Activated CD8-positive, alpha-beta T cell treated with anti-CD3 and anti-CD28 coated beads for 36 hours (primary cell): ENCODE results near the gene P2RX2. TPM values are rescaled to one million over a fixed set of nuclear protein-coding genes. Genes with fewer than 3 reads are reported as not detected.

Experiments used
- ATAC-seq: fragments of 200-7000 bp; cut with Tn5 transposase; one replicate; pipeline ENCODE4 v1.10.0; 2021; ENCODE audit warnings: mild to moderate bottlenecking, moderate library complexity
- CTCF ChIA-PET: fragments of 350-600 bp; sonication (Branson Sonifier 250); formaldehyde crosslinking; loops from one replicate; lab custom pipeline; 2021; ENCODE audit warnings: antibody characterized with exemption; lab: Charles Lee
- POLR2A ChIA-PET: fragments of 350-600 bp; sonication (Branson Sonifier 250); formaldehyde crosslinking; loops from one replicate; lab custom pipeline; 2021; ENCODE audit warnings: antibody characterized with exemption; lab: Charles Lee
- DNase-seq: peaks from one replicate; pipeline ENCODE4 v3.0.0-alpha.2; 2020
- H3K27ac Mint-ChIP-seq: one replicate; pipeline ENCODE4 v1.8.0; 2021; ENCODE audit warnings: mild to moderate bottlenecking, mixed read lengths
- H3K27me3 Mint-ChIP-seq: one replicate; pipeline ENCODE4 v1.8.0; 2021; ENCODE audit warnings: mixed read lengths
- H3K36me3 Mint-ChIP-seq: one replicate; pipeline ENCODE4 v1.8.0; 2021; ENCODE audit warnings: low read depth, mixed read lengths
- H3K4me1 Mint-ChIP-seq: one replicate; pipeline ENCODE4 v1.8.0; 2021; ENCODE audit warnings: low read depth, mixed read lengths
- H3K4me3 Mint-ChIP-seq: one replicate; pipeline ENCODE4 v1.8.0; 2021; ENCODE audit warnings: mild to moderate bottlenecking, moderate library complexity, mixed read lengths
- H3K9me3 Mint-ChIP-seq: one replicate; pipeline ENCODE4 v1.8.0; 2021; ENCODE audit warnings: mixed read lengths
- intact Hi-C: fragments of 100-400 bp; cut with micrococcal nuclease; formaldehyde crosslinking; loops from one replicate; pipeline ENCODE4 v1.10.0; 2022
- total RNA-seq, 2 experiments: library from RNA; stranded (reverse); gene quantifications; one replicate each; pipeline ENCODE4 v1.2.3, GENCODE V29; 2021
- TF ChIP-seq, protein P1 (sequence below): fragments of 200-600 bp; IDR thresholded peaks from one replicate; pipeline ENCODE4 v1.8.0; 2022; ENCODE audit warnings: antibody characterized with exemption, mild to moderate bottlenecking

P2RX2 gene
- total RNA-seq, 2 experiments from 2014 or later, result not detected

DNA sequence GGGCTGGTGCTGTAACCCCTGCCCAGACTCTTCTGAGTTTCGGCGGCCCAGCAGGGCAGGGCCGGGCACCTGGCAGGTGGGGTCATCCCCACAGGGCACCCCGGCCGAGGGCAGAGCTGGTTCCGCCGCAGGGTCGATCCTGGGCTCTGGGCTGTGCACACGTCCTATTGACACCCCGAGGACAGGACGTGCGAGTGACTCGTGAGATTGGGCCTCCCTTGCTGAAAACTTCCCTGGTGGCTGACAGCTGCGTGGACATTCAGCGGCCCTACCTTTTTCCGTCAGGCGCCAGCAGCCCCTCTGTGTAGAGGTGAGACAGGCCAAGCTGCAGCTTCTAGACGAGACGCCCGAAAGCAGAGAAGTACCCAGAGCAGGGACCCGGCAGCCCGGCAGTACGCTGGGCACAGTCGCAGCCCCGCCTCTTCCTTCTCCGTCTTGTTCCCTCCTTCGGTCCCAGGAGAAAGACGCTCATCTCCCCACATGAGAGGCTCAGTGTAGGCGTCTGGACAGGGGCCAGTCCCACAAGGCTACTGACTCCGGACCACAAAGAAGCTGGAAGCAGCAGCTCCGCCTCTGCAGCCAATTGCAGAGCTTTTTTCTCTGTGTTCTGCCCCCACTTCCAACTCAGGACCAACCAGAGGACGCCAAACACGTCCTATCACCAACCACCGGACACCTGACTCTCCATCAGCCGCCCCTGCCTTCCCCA, 8.4 kb upstream of the P2RX2 start, which contains the start of gene LRCOL1:
LRCOL1 (minus strand) TSS at position 532 of the 709 bp plus-strand sequence. CDS start 4,331 bp downstream, outside the sequence.
- Mint-ChIP-seq H3K27me3 (peaks cover 47% of the 10 kb centered on the region), H3K36me3 (peaks cover 4% of the 10 kb centered on the region), H3K9me3 (peaks cover 11% of the 10 kb centered on the region), H3K4me1 (peaks cover 8% of the 10 kb centered on the region), H3K4me3 (no peak within 1 kb of the TSS), H3K27ac (no peak within 1 kb of the TSS)
- intact Hi-C loops, result no loop called here
- ChIA-PET POLR2A (interaction anchor here (0.8 kb wide), 1 partner anchor 193 kb away, joined by 3 read pairs; no protein-coding TSS in a partner anchor), CTCF (interaction anchor here (0.8 to 1.9 kb wide), 3 partner anchors 8 to 195 kb away, joined by 3 to 8 read pairs (median 4); no protein-coding TSS in a partner anchor)
- DNase-seq (no peak), ATAC-seq (no peak)
- TF ChIP-seq, protein P1, sequence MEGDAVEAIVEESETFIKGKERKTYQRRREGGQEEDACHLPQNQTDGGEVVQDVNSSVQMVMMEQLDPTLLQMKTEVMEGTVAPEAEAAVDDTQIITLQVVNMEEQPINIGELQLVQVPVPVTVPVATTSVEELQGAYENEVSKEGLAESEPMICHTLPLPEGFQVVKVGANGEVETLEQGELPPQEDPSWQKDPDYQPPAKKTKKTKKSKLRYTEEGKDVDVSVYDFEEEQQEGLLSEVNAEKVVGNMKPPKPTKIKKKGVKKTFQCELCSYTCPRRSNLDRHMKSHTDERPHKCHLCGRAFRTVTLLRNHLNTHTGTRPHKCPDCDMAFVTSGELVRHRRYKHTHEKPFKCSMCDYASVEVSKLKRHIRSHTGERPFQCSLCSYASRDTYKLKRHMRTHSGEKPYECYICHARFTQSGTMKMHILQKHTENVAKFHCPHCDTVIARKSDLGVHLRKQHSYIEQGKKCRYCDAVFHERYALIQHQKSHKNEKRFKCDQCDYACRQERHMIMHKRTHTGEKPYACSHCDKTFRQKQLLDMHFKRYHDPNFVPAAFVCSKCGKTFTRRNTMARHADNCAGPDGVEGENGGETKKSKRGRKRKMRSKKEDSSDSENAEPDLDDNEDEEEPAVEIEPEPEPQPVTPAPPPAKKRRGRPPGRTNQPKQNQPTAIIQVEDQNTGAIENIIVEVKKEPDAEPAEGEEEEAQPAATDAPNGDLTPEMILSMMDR, result no peak

DNA sequence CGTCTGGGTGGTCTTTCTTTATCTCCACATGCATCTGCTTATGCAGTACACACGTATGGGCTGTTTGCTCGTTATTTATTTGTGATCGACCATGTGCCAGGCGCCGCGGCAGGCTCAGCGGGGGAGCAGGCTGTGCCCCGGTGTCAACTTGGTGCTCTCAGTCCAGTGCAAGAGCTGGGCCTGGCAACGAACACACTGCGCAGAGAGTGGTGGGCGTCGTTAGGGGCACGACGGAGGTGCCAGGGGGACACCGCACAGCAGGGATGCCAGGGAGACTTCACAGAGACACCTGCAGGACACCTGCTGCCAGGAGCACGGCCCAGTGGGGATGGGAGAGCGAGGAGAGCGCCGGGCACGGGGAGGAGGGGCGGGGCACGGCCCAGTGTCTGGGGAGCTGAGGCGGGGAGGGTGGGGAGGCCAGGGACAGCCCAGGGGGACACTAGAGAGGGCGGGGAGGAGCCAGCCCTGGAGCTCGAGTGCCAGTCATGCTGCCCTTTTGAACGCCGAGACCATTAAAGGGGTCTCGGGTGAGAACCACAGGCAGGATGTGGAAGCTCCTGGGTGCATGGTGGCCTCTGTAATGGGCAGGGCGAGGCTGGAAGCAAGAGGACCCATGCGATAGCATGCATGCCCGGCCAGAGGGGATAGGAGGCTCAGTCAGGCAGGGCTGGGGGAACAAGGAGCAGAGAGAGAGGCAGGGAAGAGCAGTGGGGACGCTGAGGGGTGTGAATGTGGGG, 7.5 kb upstream of the P2RX2 start:
- peaks cover 8% of the 10 kb centered on the region for H3K4me1 Mint-ChIP-seq
- no peak overlapping the region for H3K27ac Mint-ChIP-seq
- intact Hi-C loops, result no loop called here
- ATAC-seq (no peak), DNase-seq (no peak)
- peaks cover 53% of the 10 kb centered on the region for H3K27me3 Mint-ChIP-seq
- POLR2A ChIA-PET, result no interaction called here
- no peak overlapping the region for H3K4me3 Mint-ChIP-seq
- TF ChIP-seq, protein P1, result no peak
- H3K36me3 Mint-ChIP-seq, result peaks cover 4% of the 10 kb centered on the region
- peaks cover 11% of the 10 kb centered on the region for H3K9me3 Mint-ChIP-seq
- CTCF ChIA-PET, result interaction anchor here (0.9 to 1.2 kb wide), 2 partner anchors 50 to 196 kb away, joined by 3 to 5 read pairs; no protein-coding TSS in a partner anchor

DNA sequence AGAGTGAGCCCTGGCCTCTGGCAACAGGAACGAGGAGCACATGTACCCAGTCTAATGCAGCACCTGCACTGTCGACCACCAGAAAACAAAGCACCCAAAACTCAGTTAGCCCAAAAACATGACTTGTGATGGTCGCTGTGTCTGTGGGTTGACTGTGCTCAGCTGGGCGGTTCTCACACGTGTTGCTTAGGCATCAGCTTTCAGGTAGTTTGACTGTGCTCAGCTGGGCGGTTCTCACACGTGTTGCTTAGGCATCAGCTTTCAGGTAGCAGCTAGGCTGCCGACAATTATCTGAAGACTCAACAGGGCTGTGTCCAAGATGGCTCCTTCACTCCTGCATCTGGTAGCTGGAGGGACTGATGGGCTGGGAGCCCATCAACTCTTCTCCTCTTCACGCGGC, 7.0 kb upstream of the P2RX2 start:
- CTCF ChIA-PET, result interaction anchor here (0.9 to 1.2 kb wide), 2 partner anchors 51 to 197 kb away, joined by 3 to 5 read pairs; no protein-coding TSS in a partner anchor
- no peak overlapping the region for H3K4me3 Mint-ChIP-seq
- peaks cover 51% of the 10 kb centered on the region for H3K27me3 Mint-ChIP-seq
- ATAC-seq (no peak), DNase-seq (no peak)
- H3K4me1 Mint-ChIP-seq, result peaks cover 4% of the 10 kb centered on the region
- POLR2A ChIA-PET, result no interaction called here
- no peak overlapping the region for H3K27ac Mint-ChIP-seq
- TF ChIP-seq, protein P1, result no peak
- H3K36me3 Mint-ChIP-seq, result peaks cover 4% of the 10 kb centered on the region
- peaks cover 12% of the 10 kb centered on the region for H3K9me3 Mint-ChIP-seq
- intact Hi-C loops, result no loop called here

- H3K36me3 Mint-ChIP-seq, result peaks cover 13% of the 10 kb centered on the region
- POLR2A ChIA-PET, result no interaction called here
- intact Hi-C loops, result no loop called here
- H3K4me1 Mint-ChIP-seq, result peaks cover 7% of the 10 kb centered on the region
- H3K27me3 Mint-ChIP-seq, result peaks cover 54% of the 10 kb centered on the region
- CTCF ChIA-PET, result interaction anchor here (0.9 to 3.9 kb wide), 9 partner anchors 14 to 460 kb away, joined by 3 to 23 read pairs (median 5); no protein-coding TSS in a partner anchor
- no peak for DNase-seq
- H3K4me3 Mint-ChIP-seq, result no peak overlapping the region
- TF ChIP-seq, protein P1, result no peak
- H3K9me3 Mint-ChIP-seq, result peaks cover 18% of the 10 kb centered on the region
- no peak for ATAC-seq
- no peak overlapping the region for H3K27ac Mint-ChIP-seq
Observed at GRCh38 chr12:132614029-132614428, 4.5 kb upstream of the P2RX2 start.
